Trophoblast cell (in vitro differentiated cells and primary cell): ENCODE measurements around the gene PAPOLA.

Experiments
- DNase-seq, 2 donors: peaks; one replicate each; pipeline ENCODE4 v3.0.0-alpha.2; 2016
- H2AFZ ChIP-seq: 2 replicates; pipeline ENCODE4 v1.6.1; 2013; ENCODE audit warnings: low read length, moderate library complexity, mild to moderate bottlenecking; ENCODE audit not compliant: insufficient read depth, poor library complexity
- H2AK5ac ChIP-seq: 2 replicates; pipeline ENCODE4 v1.6.1; 2013; ENCODE audit warnings: mild to moderate bottlenecking, low read length
- H2BK120ac ChIP-seq: 2 replicates; pipeline ENCODE4 v1.6.1; 2013; ENCODE audit warnings: low read length, mild to moderate bottlenecking, moderate library complexity; ENCODE audit not compliant: insufficient read depth, poor library complexity
- H2BK12ac ChIP-seq: 2 replicates; pipeline ENCODE4 v1.6.1; 2013; ENCODE audit warnings: mild to moderate bottlenecking, low read length, moderate library complexity
- H2BK5ac ChIP-seq: 2 replicates; pipeline ENCODE4 v1.6.1; 2013; ENCODE audit warnings: low read length, low read depth, moderate library complexity, mild to moderate bottlenecking; ENCODE audit not compliant: poor library complexity
- H3K14ac ChIP-seq: 2 replicates; pipeline ENCODE4 v1.6.1; 2013; ENCODE audit warnings: mild to moderate bottlenecking, low read length
- H3K18ac ChIP-seq: 2 replicates; pipeline ENCODE4 v1.6.1; 2013; ENCODE audit warnings: mild to moderate bottlenecking, low read length
- H3K23ac ChIP-seq: 2 replicates; pipeline ENCODE4 v1.6.1; 2013; ENCODE audit warnings: low read length
- H3K27ac ChIP-seq: 2 replicates; pipeline ENCODE4 v1.5.1; 2013; ENCODE audit warnings: low read depth, mild to moderate bottlenecking, inconsistent platforms, low read length, moderate library complexity
- H3K27me3 ChIP-seq: 2 replicates; pipeline ENCODE4 v1.6.1; 2013; ENCODE audit warnings: inconsistent platforms, mild to moderate bottlenecking, low read length, moderate library complexity; ENCODE audit not compliant: insufficient read depth
- H3K36me3 ChIP-seq, 2 experiments: 1 replicate in 1 of 2; 2 replicates in 1 of 2; pipeline ENCODE4 v1.6.1; 2013; ENCODE audit warnings: low read length in 2 of 2, mild to moderate bottlenecking in 2 of 2, moderate library complexity in 1 of 2; ENCODE audit not compliant: insufficient read depth in 2 of 2, control insufficient read depth in 1 of 2
- H3K4ac ChIP-seq: 2 replicates; pipeline ENCODE4 v1.6.1; 2013; ENCODE audit warnings: low read depth, mild to moderate bottlenecking, low read length, moderate library complexity
- H3K4me1 ChIP-seq, 2 experiments: 1 replicate in 1 of 2; 2 replicates in 1 of 2; pipeline ENCODE4 v1.6.1; 2013; ENCODE audit warnings: low read length in 2 of 2, mild to moderate bottlenecking in 2 of 2, moderate library complexity in 1 of 2; ENCODE audit not compliant: insufficient read depth in 2 of 2, control insufficient read depth in 1 of 2
- H3K4me2 ChIP-seq: 2 replicates; pipeline ENCODE4 v1.6.1; 2013; ENCODE audit warnings: inconsistent platforms, mild to moderate bottlenecking, low read length, moderate library complexity
- H3K4me3 ChIP-seq: 2 replicates; pipeline ENCODE4 v1.5.1; 2013; ENCODE audit warnings: mild to moderate bottlenecking, low read depth, low read length, inconsistent platforms
- H3K79me1 ChIP-seq: one replicate; pipeline ENCODE4 v1.6.1; 2013; ENCODE audit warnings: low read length
- H3K79me2 ChIP-seq: 2 replicates; pipeline ENCODE4 v1.6.1; 2013; ENCODE audit warnings: low read length, mild to moderate bottlenecking; ENCODE audit not compliant: control insufficient read depth, insufficient read depth, poor library complexity
- H3K9ac ChIP-seq: 2 replicates; pipeline ENCODE4 v1.6.1; 2013; ENCODE audit warnings: mild to moderate bottlenecking, low read length
- H3K9me3 ChIP-seq: 2 replicates; pipeline ENCODE4 v1.6.1; 2013; ENCODE audit warnings: low read depth, mild to moderate bottlenecking, control low read depth, inconsistent platforms, low read length; ENCODE audit not compliant: insufficient read depth
- H4K12ac ChIP-seq: 2 replicates; pipeline ENCODE4 v1.6.1; 2013; ENCODE audit warnings: low read depth, mild to moderate bottlenecking, low read length, moderate library complexity
- H4K8ac ChIP-seq: 2 replicates; pipeline ENCODE4 v1.6.1; 2013; ENCODE audit warnings: low read depth, mild to moderate bottlenecking, low read length, moderate library complexity
- H4K91ac ChIP-seq: one replicate; pipeline ENCODE4 v1.6.1; 2013; ENCODE audit warnings: low read depth, mild to moderate bottlenecking, low read length, moderate library complexity
- WGBS: extraction: QIAGEN DNeasy Blood & Tissue Kit; methylation state at CpG from one replicate; pipeline ENCODE4 v1.1.7; 2013; ENCODE audit warnings: missing lambda C conversion rate; ENCODE audit not compliant: insufficient read length, insufficient coverage; ENCODE audit errors: extremely low coverage; 5-methylcytosine and 5-hydroxymethylcytosine counted together

Gene PAPOLA

DNA sequence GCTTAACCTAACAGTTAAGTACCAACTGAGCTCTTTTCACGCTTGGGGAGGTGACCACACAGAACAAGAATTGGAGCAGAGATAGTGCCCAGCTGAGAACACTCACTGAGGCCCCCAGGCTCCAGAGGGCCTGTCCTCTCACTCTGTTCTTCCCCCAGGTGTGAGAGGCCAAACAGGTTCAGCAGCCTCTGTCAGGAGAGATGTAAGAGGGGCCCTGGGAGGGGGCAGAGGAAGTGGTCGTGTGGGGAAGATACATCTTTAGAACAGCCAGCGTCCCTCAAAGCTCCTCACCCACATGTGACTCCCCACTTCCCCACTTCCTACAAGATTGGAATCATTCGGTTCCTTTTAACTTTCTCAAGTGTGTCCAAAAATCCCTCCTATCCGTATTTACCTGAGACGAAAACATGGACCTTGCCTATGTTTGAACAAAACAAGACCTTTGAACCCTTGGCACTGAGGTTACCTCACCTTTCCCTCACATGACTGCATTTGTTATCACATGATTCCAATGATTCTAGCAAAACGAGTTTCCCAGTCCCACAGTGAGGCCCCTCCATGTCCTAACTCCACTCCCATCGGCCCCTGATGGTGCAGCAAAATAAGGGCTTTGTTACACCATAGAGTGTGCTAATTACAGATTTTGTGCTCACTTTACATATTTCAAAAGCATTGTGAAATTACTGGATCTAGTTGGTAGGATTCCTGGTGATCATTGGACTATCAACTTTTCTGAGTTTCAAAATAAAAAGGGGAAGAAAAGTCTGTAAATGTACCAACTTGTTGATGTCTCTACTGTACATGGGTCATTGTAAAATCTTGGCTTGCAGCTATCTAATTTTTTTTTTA lies 40.0 kb upstream of the PAPOLA start:
- H3K14ac ChIP-seq = peak overlapping the region; percentile 53
- peak overlapping the region; percentile 30 for H2AFZ ChIP-seq
- H3K18ac ChIP-seq = no peak overlapping the region
- DNase-seq = peak; percentile 92 to 95
- H3K27me3 ChIP-seq = no peaks in the 10 kb centered on the region
- H3K27ac ChIP-seq = peak overlapping the region; percentile 58
- peak overlapping the region; percentile 64 for H2BK5ac ChIP-seq
- H3K79me2 ChIP-seq = no peaks in the 10 kb centered on the region
- no peak overlapping the region for H3K4me3 ChIP-seq
- peak overlapping the region; percentile 77 for H4K91ac ChIP-seq
- H4K8ac ChIP-seq = peak overlapping the region; percentile 26
- no peak overlapping the region for H3K23ac ChIP-seq
- no CpG with 5 or more reads among the region's 8 CpGs for WGBS
- H2BK120ac ChIP-seq = peak overlapping the region; percentile 73
- H3K4me1 ChIP-seq = peaks cover 11 to 17% of the 10 kb centered on the region in 2 experiments
- H3K4me2 ChIP-seq = peak overlapping the region; percentile 32
- no peak overlapping the region for H2AK5ac ChIP-seq
- H2BK12ac ChIP-seq = peak overlapping the region; percentile 51
- H3K36me3 ChIP-seq = no peaks in the 10 kb centered on the region
- no peaks in the 10 kb centered on the region for H3K9me3 ChIP-seq
- no peak overlapping the region for H3K9ac ChIP-seq
- no peak overlapping the region for H4K12ac ChIP-seq
- H3K79me1 ChIP-seq = peaks cover 11% of the 10 kb centered on the region
- H3K4ac ChIP-seq = no peak overlapping the region

DNA sequence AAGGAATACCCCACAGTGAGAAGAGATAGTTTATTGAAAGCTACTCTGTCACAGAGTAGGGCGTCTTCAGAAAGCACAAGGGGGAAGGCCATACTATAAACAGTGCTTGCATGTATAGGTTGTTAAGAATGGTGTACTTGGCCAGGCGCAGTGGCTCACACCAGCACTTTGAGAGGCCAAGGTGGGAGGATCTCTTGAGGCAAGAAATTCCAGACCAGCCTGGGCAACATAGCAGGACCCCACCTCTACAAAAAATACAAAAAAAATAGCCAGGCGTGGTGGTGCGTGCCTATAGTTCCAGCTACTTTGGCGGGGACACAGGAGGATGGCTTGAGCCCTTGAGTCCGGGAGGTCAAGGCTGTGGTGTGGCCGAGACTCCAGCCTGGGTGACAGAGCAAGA lies 38.0 kb upstream of the PAPOLA start:
- Histone ChIP-seq H3K4me1 (peaks cover 11 to 20% of the 10 kb centered on the region in 2 experiments), H4K12ac (no peak overlapping the region), H2BK5ac (peak overlapping the region; percentile 1), H3K23ac (no peak overlapping the region), H2BK120ac (peak overlapping the region; percentile 28), H2AFZ (no peak overlapping the region), H2AK5ac (peak overlapping the region; percentile 71), H3K79me2 (no peaks in the 10 kb centered on the region), H2BK12ac (peak overlapping the region; percentile 79), H3K9me3 (no peaks in the 10 kb centered on the region), H3K27me3 (no peaks in the 10 kb centered on the region), H3K36me3 (no peaks in the 10 kb centered on the region), H3K4me2 (no peak overlapping the region), H3K4me3 (no peak overlapping the region), H4K8ac (no peak overlapping the region), H3K4ac (no peak overlapping the region), H3K14ac (no peak overlapping the region), H4K91ac (peak overlapping the region; percentile 77), H3K27ac (no peak overlapping the region), H3K79me1 (peaks cover 16% of the 10 kb centered on the region), H3K18ac (no peak overlapping the region), H3K9ac (no peak overlapping the region)
- WGBS = no CpG with 5 or more reads among the region's 7 CpGs
- no peak for DNase-seq

DNA sequence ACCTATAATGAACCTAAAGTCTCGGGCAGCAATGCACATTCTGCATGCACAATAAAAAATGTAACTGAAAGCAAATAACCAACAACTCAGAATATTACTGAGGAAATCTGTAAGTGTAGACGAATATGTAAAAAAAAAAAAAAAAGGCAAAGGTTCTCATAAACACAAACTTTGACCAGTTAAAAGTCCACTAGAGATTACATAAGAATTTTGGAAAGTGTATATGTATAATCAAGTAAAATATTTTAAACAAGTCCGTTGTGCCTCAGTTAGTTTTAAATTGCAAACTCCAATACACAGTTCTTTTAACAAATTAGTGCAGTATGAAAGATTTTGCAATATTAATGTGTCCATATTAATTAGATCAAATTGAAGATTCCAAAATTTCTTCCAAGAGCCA lies 35.3 kb upstream of the PAPOLA start:
- no CpG with 5 or more reads among the region's 3 CpGs for WGBS
- Histone ChIP-seq H3K79me1 (peaks cover 10% of the 10 kb centered on the region), H3K14ac (no peak overlapping the region), H3K4me3 (no peak overlapping the region), H3K9ac (no peak overlapping the region), H3K9me3 (no peaks in the 10 kb centered on the region), H2BK120ac (no peak overlapping the region), H4K12ac (no peak overlapping the region), H4K91ac (no peak overlapping the region), H3K23ac (no peak overlapping the region), H3K4me2 (no peak overlapping the region), H2AFZ (no peak overlapping the region), H2AK5ac (no peak overlapping the region), H3K27me3 (no peaks in the 10 kb centered on the region), H4K8ac (no peak overlapping the region), H3K4ac (no peak overlapping the region), H3K4me1 (peaks cover 5 to 15% of the 10 kb centered on the region in 2 experiments), H3K36me3 (no peaks in the 10 kb centered on the region), H2BK5ac (no peak overlapping the region), H2BK12ac (no peak overlapping the region), H3K18ac (no peak overlapping the region), H3K79me2 (no peaks in the 10 kb centered on the region), H3K27ac (no peak overlapping the region)
- DNase-seq = no peak

DNA sequence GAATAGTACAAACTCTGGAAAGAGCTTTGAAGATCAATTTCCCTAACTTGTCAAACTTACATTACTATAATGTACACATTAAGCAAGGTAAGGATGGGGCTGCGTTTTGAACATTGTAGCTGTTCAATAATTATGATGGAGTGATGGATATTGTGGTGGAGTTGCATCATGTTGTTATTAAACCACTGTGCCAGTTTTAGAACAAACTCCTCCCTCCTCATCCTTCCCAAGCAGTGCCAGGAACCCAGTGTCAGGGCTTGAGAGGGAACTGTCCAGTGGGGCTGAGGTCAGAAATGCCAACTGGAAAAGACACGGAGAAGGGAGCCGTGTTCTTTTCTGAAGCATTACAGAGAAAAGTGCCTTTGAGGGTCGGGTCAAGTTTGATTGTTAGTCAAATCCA lies 31.9 kb upstream of the PAPOLA start:
- Histone ChIP-seq H3K36me3 (no peaks in the 10 kb centered on the region), H2BK120ac (no peak overlapping the region), H3K27ac (no peak overlapping the region), H3K79me1 (peaks cover 5% of the 10 kb centered on the region), H3K9ac (no peak overlapping the region), H2AK5ac (no peak overlapping the region), H2BK5ac (no peak overlapping the region), H3K23ac (no peak overlapping the region), H4K91ac (no peak overlapping the region), H3K79me2 (no peaks in the 10 kb centered on the region), H4K8ac (no peak overlapping the region), H3K18ac (no peak overlapping the region), H3K4me1 (peaks cover 0 to 3% of the 10 kb centered on the region in 2 experiments), H2AFZ (no peak overlapping the region), H3K4ac (no peak overlapping the region), H3K9me3 (no peaks in the 10 kb centered on the region), H3K27me3 (no peaks in the 10 kb centered on the region), H3K4me3 (no peak overlapping the region), H4K12ac (no peak overlapping the region), H3K14ac (no peak overlapping the region), H2BK12ac (no peak overlapping the region), H3K4me2 (no peak overlapping the region)
- DNase-seq = no peak
- no CpG with 5 or more reads among the region's 4 CpGs for WGBS
